NCI-H510A (cell line): Measurements from ENCODE around the gene FANCD2.
"Not testable (repeated sequence)": the region's sequence is repeated elsewhere in the genome, so short reads cannot be mapped to it uniquely, and the experiment has no call there.

Experiments
- DNase-seq: peaks from one replicate; lab custom pipeline; 2025; lab: John Stamatoyannopoulos, UW

The FANCD2 gene

GRCh38 chr3:10026084-10026890 is at the start of gene FANCD2:
FANCD2 (plus strand) TSS chr3:10026437; CDS start chr3:10028658, 2,221 bp downstream.
- peak; percentile 70 for DNase-seq

GRCh38 chr3:9976721-9977709 is 49.2 kb upstream of the FANCD2 start:
- no peak for DNase-seq

GRCh38 chr3:9978710-9979305 is 47.4 kb upstream of the FANCD2 start:
- no peak for DNase-seq

- no peak for DNase-seq
Observed at GRCh38 chr3:9980251-9980650, 46.0 kb upstream of the FANCD2 start.

GRCh38 chr3:9986230-9986725 is 40.0 kb upstream of the FANCD2 start:
- no peak for DNase-seq

- DNase-seq: no peak
Observed at GRCh38 chr3:9994086-9994844, 32.0 kb upstream of the FANCD2 start.

- DNase-seq: no peak
Observed at GRCh38 chr3:10000686-10001085, 25.6 kb upstream of the FANCD2 start.

GRCh38 chr3:10002951-10003350 is 23.3 kb upstream of the FANCD2 start:
- DNase-seq: no peak

- DNase-seq: no peak
Observed at GRCh38 chr3:10004506-10004905, 21.7 kb upstream of the FANCD2 start.

- no peak for DNase-seq
Observed at GRCh38 chr3:10004960-10005564, 21.2 kb upstream of the FANCD2 start.

- DNase-seq: no peak
Observed at GRCh38 chr3:10006048-10006761, 20.0 kb upstream of the FANCD2 start.

GRCh38 chr3:10006762-10007090 is 19.5 kb upstream of the FANCD2 start:
- no peak for DNase-seq

- no peak for DNase-seq
Observed at GRCh38 chr3:10007126-10007782, 19.0 kb upstream of the FANCD2 start.

GRCh38 chr3:10008216-10008587 is 18.0 kb upstream of the FANCD2 start:
- not testable (repeated sequence) for DNase-seq

- peak; percentile 30 for DNase-seq
Observed at GRCh38 chr3:10008588-10009344, 17.5 kb upstream of the FANCD2 start.

GRCh38 chr3:10010421-10010877 is 15.8 kb upstream of the FANCD2 start:
- DNase-seq: no peak

GRCh38 chr3:10010878-10011465 is 15.3 kb upstream of the FANCD2 start:
- DNase-seq: peak; percentile 69

- DNase-seq: no peak
Observed at GRCh38 chr3:10011631-10012030, 14.6 kb upstream of the FANCD2 start.

GRCh38 chr3:10012106-10012505 is 14.1 kb upstream of the FANCD2 start:
- no peak for DNase-seq
